GM12874 (cell line): Measurements from ENCODE around the gene MEF2D.

Source experiments
- TF ChIP-seq, protein P1 (sequence below): IDR thresholded peaks from 2 replicates; pipeline ENCODE4 v1.5.1; 2011; ENCODE audit warnings: low read depth, mild to moderate bottlenecking, control low read depth, low read length, moderate library complexity; ENCODE audit not compliant: insufficient read depth

Gene MEF2D

DNA sequence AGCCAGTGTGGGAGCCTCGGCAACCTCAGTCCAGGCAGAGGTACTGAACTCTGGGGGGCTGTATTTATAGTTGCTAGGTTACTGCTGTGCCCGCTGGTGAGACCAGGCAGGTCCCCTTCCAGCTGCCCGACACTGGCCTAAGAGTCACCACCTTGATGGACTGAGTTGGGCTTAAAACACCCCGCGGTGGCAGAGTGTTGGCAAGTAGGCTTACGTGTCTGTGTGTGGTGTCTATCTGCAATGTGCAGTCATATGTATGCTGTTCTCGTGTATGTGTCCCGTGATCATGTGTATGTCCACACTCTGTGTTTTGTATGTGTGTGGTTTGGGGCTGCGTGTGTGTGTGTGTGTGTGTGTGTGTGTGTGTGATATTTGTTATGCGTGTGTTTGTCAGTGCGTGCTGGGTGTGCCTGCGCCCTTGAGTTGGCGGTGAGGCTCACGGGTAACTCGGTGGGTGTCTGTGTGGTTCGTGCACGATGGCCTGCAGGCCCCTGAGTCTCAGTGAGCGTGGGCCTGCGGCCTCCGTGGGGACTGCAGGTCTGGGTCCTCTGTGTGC is 65.5 kb downstream of the MEF2D start:
- TF ChIP-seq, protein P1, sequence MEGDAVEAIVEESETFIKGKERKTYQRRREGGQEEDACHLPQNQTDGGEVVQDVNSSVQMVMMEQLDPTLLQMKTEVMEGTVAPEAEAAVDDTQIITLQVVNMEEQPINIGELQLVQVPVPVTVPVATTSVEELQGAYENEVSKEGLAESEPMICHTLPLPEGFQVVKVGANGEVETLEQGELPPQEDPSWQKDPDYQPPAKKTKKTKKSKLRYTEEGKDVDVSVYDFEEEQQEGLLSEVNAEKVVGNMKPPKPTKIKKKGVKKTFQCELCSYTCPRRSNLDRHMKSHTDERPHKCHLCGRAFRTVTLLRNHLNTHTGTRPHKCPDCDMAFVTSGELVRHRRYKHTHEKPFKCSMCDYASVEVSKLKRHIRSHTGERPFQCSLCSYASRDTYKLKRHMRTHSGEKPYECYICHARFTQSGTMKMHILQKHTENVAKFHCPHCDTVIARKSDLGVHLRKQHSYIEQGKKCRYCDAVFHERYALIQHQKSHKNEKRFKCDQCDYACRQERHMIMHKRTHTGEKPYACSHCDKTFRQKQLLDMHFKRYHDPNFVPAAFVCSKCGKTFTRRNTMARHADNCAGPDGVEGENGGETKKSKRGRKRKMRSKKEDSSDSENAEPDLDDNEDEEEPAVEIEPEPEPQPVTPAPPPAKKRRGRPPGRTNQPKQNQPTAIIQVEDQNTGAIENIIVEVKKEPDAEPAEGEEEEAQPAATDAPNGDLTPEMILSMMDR, result 0 out of 2 replicates have a peak, but pooled peaks have one; percentile 9

DNA sequence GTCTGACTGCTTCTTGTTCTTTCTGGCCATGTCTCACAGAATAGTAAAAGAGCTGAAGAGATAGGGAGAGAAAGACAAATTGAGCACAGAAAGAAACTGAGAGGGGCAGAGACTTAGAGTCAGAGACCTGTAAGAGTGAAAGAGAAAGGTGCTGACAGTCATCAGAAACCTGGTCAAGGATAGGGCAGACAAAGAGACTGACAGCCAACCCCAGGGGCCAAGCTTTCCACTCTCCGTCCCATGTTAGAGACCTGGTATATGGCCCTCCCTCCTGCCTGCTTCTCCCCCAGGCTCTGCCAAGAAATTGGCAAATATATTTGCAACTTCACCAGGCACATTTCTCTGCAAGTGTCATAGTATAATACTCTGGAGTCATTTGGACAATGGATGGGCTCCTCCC is 67.0 kb downstream of the MEF2D start:
- TF ChIP-seq, protein P1, result no peak

DNA sequence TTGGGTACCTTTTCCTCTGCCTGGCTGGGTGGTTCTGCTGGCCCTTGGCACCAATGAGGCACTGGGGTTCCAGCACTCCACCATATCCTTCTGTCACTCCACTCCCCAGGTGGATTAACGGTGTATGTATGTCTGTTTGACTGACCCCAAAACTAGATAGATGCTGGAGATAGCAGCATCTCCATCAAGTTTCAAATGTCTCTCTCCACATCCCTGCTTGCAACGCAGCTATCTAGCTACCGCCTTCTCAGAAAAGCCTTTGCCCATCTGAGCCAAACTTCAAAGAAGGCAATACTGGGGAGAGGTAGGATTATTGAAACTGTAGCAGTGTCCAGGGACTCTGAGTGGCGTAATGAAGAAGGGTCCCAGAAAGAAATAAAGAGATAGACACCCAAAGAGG is 67.5 kb downstream of the MEF2D start:
- TF ChIP-seq, protein P1, result no peak

DNA sequence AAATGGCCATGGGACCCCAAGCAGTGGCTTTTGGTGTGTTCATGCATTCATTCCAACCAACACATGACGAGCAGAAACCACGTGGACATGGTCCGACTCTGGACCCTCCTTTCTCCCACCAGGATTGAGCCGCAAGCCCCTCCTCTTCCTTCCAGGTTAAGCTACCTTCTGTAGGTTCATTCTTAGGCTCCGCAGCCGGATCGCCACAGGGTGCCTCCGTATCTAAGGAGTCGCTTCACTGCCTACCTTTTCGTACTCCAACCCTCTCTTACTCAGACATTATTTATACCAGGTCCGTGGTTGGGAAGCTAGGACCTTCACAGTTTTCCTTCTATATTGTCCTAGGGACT is 67.9 kb downstream of the MEF2D start:
- TF ChIP-seq, protein P1, result no peak

DNA sequence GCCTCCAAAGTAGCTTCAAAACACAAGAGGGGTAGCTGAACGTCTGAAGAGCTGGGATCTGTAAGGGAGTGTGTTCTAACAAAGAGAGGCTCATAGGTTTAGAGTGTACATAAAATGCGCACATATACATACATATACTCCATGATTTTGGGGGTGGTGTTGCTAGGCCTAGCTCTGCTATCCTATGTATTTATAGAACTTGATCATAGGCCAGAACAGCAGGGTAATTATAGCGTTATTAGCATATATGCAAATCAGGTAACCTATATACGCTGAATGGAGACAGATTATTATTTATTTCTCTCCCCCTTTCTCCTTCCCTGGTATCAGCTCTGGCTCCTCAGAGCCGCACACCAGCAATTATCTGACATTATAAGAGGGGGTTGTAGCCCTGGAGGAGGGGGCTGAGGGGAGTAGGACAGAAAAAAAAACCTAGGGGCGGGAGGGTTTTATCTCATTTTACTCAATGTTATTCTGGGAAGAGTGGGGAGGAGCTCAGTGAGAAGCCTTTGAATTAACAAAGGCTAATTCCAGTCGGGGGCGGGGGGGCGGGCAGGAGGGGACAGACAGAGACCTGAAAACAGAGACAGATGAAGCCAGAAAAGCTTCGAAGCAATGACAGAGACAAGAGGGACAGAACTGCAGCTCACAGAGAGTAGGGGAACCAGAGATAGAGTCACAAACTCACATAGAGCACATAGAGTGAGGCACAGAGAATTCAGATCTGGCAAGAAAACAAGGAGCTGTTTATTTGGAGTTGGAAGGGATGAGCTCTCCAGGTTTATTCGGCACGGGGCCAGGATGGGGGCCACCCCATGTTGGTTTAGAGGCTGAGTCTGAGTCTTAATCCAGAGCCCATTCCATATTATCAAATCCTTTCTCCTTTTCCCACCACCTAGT is 68.6 kb downstream of the MEF2D start:
- TF ChIP-seq, protein P1, result no peak

DNA sequence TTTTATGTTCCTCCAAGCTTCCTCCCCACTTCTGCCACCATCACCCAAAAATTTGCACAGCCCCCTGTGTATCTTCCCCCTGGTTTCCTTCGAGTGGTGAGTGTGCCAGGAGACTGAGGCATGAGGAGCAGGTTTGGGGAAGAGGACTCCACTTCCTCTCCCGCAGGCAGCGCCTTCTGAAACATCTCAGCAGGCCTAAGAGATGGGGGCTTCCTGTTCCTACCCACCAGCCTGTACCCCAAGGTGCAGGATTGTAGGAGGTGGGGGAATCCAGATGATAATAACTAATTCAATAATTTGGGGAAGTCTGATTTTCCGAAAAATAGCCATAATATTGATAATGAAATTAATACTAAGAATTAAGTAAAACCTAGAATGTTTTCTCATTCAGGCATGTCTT is 69.2 kb downstream of the MEF2D start:
- TF ChIP-seq, protein P1, result no peak

DNA sequence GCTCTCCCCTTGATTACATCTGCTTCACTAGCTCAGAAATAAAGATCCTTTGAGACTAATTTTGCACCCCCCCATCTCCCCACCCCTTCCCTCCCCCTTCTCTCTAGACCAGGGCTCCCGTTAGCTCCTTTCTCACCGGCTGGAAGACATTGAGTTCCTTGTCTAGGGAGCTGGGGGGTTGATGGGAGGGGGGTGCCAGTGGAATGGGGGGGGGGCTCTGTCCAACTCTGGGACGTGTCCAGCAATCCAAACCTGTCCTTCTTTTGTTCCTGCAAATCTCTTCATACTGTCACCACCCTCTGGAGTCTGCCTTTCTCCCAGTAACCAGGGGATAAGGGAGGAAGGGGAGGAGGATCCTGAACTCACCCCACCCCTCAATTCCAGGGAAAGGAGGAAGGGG is 69.7 kb downstream of the MEF2D start:
- TF ChIP-seq, protein P1, result no peak
